Neural progenitor cell (in vitro differentiated cells): ENCODE measurements around the gene ANKRD53.

Experiments used
- CTCF ChIP-seq: fragments of 200-600 bp; sonication (generic); IDR thresholded peaks from 2 replicates; pipeline ENCODE4 v1.5.1; 2017; ENCODE audit warnings: antibody characterized with exemption, mild to moderate bottlenecking
- EZH2 ChIP-seq: fragments of 200-600 bp; sonication (generic); IDR thresholded peaks from 2 replicates; pipeline ENCODE4 v1.6.1; 2017; ENCODE audit warnings: antibody characterized with exemption, mild to moderate bottlenecking, moderate library complexity
- EZH2phosphoT487 ChIP-seq: fragments of 200-600 bp; sonication (generic); IDR thresholded peaks from 2 replicates; pipeline ENCODE4 v1.6.1; 2017; ENCODE audit warnings: antibody characterized with exemption

GRCh38 chr2:70956141-70956540 lies 22.3 kb upstream of the ANKRD53 start:
- TF ChIP-seq CTCF (no peak), EZH2 (no peak), EZH2phosphoT487 (no peak)
